ENCODE measurements around the gene CAMSAP1. TPM values are rescaled to one million over a fixed set of nuclear protein-coding genes. Genes with fewer than 3 reads are reported as not detected.

Gene CAMSAP1
- total and polyA plus RNA-seq, 2 of the 4 experiments (the other 2 are of a cell fraction), result 8.2 to 19.5 TPM

DNA sequence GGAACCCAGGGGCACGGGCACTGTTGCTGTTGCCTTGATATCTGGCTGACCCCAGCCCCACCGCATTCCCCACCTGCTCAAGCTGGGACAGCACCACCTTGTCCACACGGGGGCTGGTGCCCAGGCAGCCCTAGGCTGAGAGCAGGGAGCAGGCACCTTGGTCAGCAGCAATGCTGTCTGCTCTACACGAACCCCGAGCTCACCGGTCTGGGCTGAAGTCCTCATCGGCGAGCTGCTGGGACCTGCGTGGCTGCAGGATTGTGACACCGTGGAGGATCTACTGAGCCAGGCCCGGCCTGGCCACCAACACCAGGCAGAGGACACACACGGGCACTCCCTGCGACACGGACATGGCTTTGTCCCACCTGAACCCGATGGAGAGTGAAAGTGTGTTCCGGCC, 127.3 kb downstream of the CAMSAP1 start:
- in situ Hi-C loops (cut with MboI; ENCODE audit: low sequenced_read_pairs) (no loop called here), dilution Hi-C loops (cut with HindIII; ENCODE audit: low sequenced_read_pairs, unreplicated experiment) (no loop called here), intact Hi-C loops (cut with micrococcal nuclease) (no loop called here)
- ATAC-seq (ENCODE audit: low read depth) (no peak), DNase-seq (no peak)
- Histone ChIP-seq H2AFZ (replicated peaks; ENCODE audit: low read length, poor library complexity) (no peak overlapping the region), H3K56ac (ENCODE audit: extremely low read depth, insufficient read depth, low read length) (no peak overlapping the region), H2BK15ac (ENCODE audit: low read depth, low read length) (no peak overlapping the region), H2BK120ac (ENCODE audit: low read depth, low read length) (no peak overlapping the region), H2BK5ac (ENCODE audit: low read depth, low read length, poor library complexity, severe bottlenecking) (no peak overlapping the region), H3K4me2 (ENCODE audit: low read depth, low read length) (no peak overlapping the region), H4K91ac (ENCODE audit: insufficient read depth, low read depth, low read length) (no peak overlapping the region), H4K8ac (ENCODE audit: low read depth in 2 of 2, low read length in 2 of 2) (no peak overlapping the region), H3K36me3 (ENCODE audit: control insufficient read depth, insufficient read depth, low read length) (no peaks in the 10 kb centered on the region), H3K4me1 (ENCODE audit: control insufficient read depth, insufficient read depth, low read length) (no peaks in the 10 kb centered on the region), H2AK9ac (replicated peaks; ENCODE audit: low read depth, low read length, poor library complexity) (no peak overlapping the region), H3K14ac (replicated peaks; ENCODE audit: low read depth, low read length) (no peak overlapping the region), H3K9ac (ENCODE audit: low read depth, low read length) (no peak overlapping the region), H3K4ac (ENCODE audit: low read depth, low read length) (no peak overlapping the region), H3K9me3 (ENCODE audit: control insufficient read depth, insufficient read depth, low read length) (no peaks in the 10 kb centered on the region), H3K4me3 (ENCODE audit: insufficient read depth, low read depth, low read length) (no peak overlapping the region), H4K5ac (ENCODE audit: low read depth, low read length) (no peak overlapping the region), H2AK5ac (ENCODE audit: low read depth, low read length) (no peak overlapping the region), H3K23ac (ENCODE audit: low read depth, low read length) (no peak overlapping the region), H3K27ac (ENCODE audit: insufficient read depth, low read length) (no peak overlapping the region), H2BK20ac (ENCODE audit: low read depth, low read length) (no peak overlapping the region), H3K18ac (ENCODE audit: low read depth, low read length) (no peak overlapping the region), H3K9me1 (ENCODE audit: insufficient read depth, low read length) (no peaks in the 10 kb centered on the region), H3K27me3 (ENCODE audit: control insufficient read depth, insufficient read depth, low read length) (peaks cover 19% of the 10 kb centered on the region; the same call in 1 of the 2 replicates), H3K79me1 (ENCODE audit: low read depth in 1 of 2, low read length in 2 of 2) (no peaks in the 10 kb centered on the region), H4K20me1 (ENCODE audit: insufficient read depth, low read length) (no peaks in the 10 kb centered on the region)
- no peak for TF ChIP-seq MAFK (IDR thresholded peaks at IDR 0.05; ENCODE audit: low read depth, low read length)
- TF ChIP-seq CEBPB (IDR thresholded peaks at IDR 0.05; ENCODE audit: low read depth, low read length), result no peak
- no peak for TF ChIP-seq POLR2A (IDR thresholded peaks at IDR 0.05; ENCODE audit: low read depth, low read length)
- TF ChIP-seq RFX5 (IDR thresholded peaks at IDR 0.05; ENCODE audit: low read depth, low read length), result no peak
- TF ChIP-seq RAD21 (IDR thresholded peaks at IDR 0.05; ENCODE audit: low read length), result no peak
- TF ChIP-seq, protein P1, sequence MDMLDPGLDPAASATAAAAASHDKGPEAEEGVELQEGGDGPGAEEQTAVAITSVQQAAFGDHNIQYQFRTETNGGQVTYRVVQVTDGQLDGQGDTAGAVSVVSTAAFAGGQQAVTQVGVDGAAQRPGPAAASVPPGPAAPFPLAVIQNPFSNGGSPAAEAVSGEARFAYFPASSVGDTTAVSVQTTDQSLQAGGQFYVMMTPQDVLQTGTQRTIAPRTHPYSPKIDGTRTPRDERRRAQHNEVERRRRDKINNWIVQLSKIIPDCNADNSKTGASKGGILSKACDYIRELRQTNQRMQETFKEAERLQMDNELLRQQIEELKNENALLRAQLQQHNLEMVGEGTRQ (IDR thresholded peaks at IDR 0.05; ENCODE audit: low read depth, low read length), result no peak
- BruUV-seq (replicated peaks), result no TSS peak
- POLR2A ChIA-PET (ENCODE audit: unreplicated experiment), result no interaction called here
- CTCF ChIA-PET, result no interaction called here
- WGBS, 2 experiments (ENCODE audit: extremely low coverage in 2 of 2, insufficient read length in 1 of 2), result 74% methylated on average over 4 of the region's 16 CpGs; no CpG with 5 or more reads in 1 of the 2 experiments

Data from IMR-90 (cell line).